Panc1 (cell line): Measurements from ENCODE around the gene PFN2.
"Not testable (repeated sequence)": the region's sequence is repeated elsewhere in the genome, so short reads cannot be mapped to it uniquely, and the experiment has no call there.

ENCODE experiments used
- POLR2AphosphoS5 ChIP-seq: IDR thresholded peaks from 2 replicates; pipeline ENCODE4 v1.6.1; 2012; ENCODE audit warnings: mild to moderate bottlenecking, low read depth, low read length, moderate library complexity
- SIN3A ChIP-seq: IDR thresholded peaks from 2 replicates; pipeline ENCODE4 v1.6.1; 2012; ENCODE audit warnings: low read depth, mild to moderate bottlenecking, low read length, moderate library complexity, borderline replicate concordance; ENCODE audit not compliant: insufficient read depth
- TF ChIP-seq, protein P1 (sequence below): fragments of 450-650 bp; IDR thresholded peaks from 2 replicates; pipeline ENCODE4 v1.5.1; 2017; ENCODE audit warnings: mild to moderate bottlenecking

DNA sequence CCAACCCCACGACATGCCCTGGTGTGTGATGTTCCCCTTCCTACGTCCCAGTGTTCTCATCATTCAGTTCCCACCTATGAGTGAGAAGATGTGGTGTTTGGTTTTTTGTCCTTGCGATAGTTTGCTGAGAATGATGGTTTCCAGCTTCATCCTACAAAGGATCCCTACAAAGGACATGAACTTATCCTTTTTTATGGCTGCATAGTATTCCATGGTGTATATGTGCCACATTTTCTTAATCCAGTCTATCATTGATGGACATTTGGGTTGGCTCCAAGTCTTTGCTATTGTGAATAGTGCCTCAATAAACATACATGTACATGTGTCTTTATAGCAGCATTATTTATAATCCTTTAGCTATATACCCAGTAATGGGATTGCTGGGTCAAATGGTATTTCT is 26.7 kb downstream of the PFN2 start:
- TF ChIP-seq, protein P1, sequence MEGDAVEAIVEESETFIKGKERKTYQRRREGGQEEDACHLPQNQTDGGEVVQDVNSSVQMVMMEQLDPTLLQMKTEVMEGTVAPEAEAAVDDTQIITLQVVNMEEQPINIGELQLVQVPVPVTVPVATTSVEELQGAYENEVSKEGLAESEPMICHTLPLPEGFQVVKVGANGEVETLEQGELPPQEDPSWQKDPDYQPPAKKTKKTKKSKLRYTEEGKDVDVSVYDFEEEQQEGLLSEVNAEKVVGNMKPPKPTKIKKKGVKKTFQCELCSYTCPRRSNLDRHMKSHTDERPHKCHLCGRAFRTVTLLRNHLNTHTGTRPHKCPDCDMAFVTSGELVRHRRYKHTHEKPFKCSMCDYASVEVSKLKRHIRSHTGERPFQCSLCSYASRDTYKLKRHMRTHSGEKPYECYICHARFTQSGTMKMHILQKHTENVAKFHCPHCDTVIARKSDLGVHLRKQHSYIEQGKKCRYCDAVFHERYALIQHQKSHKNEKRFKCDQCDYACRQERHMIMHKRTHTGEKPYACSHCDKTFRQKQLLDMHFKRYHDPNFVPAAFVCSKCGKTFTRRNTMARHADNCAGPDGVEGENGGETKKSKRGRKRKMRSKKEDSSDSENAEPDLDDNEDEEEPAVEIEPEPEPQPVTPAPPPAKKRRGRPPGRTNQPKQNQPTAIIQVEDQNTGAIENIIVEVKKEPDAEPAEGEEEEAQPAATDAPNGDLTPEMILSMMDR: not testable (repeated sequence)
- not testable (repeated sequence) for TF ChIP-seq POLR2AphosphoS5, SIN3A
